Gastrocnemius medialis (tissue), 4 donors: ENCODE data around the gene HELZ2.

Experiments
- POLR2A ChIP-seq, 2 donors: fragments of 450-650 bp; IDR thresholded peaks; one replicate each; pipeline ENCODE4 v1.6.1; 2017; ENCODE audit warnings: antibody characterized with exemption in 2 of 2, mild to moderate bottlenecking in 2 of 2, moderate library complexity in 2 of 2
- TF ChIP-seq, protein P1 (sequence below), 5 experiments: fragments of 450-650 bp in 3 of 5; fragments of 200-600 bp in 2 of 5; sonication (generic) in 2 of 5; IDR thresholded peaks in 4 of 5; conservative IDR thresholded peaks in 1 of 5; 1 replicate in 4 of 5; 2 replicates in 1 of 5; pipeline ENCODE4 v1.5.1; 2016 to 2019; ENCODE audit warnings: antibody characterized with exemption in 5 of 5, mild to moderate bottlenecking in 3 of 5, moderate library complexity in 3 of 5

DNA sequence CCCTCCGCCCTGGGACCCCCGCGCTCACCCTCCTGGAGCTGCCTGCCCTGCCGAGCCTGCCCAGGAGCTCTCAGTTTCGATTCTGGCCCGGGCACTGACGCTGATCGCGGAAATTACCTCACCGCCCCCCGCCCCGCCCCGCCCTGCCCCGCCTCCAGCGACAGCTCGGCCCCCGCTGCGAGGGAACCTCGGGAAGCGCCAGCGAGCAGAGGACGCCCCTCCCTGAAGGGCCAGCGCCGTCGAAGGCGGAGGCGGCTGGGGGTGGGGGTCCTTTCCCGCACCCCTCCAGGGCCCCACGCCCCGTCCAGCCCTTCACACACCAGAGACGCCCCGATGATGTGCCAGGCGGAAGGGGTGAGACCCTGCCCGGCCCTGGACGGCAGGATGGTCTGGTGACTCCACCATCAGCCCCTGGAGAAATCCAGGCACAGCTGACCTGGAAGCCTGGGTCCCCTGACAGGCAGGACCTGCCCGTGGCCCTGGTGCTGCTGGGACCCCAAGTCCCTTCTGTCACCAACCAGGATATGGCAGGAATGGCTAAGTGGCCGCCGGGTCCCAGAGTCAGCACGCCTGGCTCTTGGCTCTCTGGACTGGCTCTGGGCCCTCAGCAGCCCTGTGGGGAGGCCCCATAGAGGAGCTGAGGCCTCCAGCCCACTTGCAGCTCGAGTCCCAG is at the start of gene HELZ2:
- TF ChIP-seq, protein P1, sequence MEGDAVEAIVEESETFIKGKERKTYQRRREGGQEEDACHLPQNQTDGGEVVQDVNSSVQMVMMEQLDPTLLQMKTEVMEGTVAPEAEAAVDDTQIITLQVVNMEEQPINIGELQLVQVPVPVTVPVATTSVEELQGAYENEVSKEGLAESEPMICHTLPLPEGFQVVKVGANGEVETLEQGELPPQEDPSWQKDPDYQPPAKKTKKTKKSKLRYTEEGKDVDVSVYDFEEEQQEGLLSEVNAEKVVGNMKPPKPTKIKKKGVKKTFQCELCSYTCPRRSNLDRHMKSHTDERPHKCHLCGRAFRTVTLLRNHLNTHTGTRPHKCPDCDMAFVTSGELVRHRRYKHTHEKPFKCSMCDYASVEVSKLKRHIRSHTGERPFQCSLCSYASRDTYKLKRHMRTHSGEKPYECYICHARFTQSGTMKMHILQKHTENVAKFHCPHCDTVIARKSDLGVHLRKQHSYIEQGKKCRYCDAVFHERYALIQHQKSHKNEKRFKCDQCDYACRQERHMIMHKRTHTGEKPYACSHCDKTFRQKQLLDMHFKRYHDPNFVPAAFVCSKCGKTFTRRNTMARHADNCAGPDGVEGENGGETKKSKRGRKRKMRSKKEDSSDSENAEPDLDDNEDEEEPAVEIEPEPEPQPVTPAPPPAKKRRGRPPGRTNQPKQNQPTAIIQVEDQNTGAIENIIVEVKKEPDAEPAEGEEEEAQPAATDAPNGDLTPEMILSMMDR (IDR thresholded peaks at IDR 0.05 in 4 of 5, conservative IDR thresholded peaks at IDR 0.05 in 1 of 5) = no peak
- peak in 1 of 2 donors; percentile 11 for TF ChIP-seq POLR2A (IDR thresholded peaks at IDR 0.05)
